Glutamatergic neuron (in vitro differentiated cells): ENCODE data around the gene UGT2B10. TPM values are rescaled to one million over a fixed set of nuclear protein-coding genes. Genes with fewer than 3 reads are reported as not detected.

Experiments used
- DNase-seq: peaks from one replicate; pipeline ENCODE4 v3.0.0; 2022
- H3K27ac Mint-ChIP-seq: one replicate; pipeline ENCODE4 v1.8.0; 2020; ENCODE audit warnings: mild to moderate bottlenecking, mixed read lengths, inconsistent platforms; ENCODE audit not compliant: unreplicated experiment
- H3K27me3 Mint-ChIP-seq: one replicate; pipeline ENCODE4 v1.8.0; 2020; ENCODE audit warnings: mild to moderate bottlenecking, moderate library complexity, mixed read lengths, inconsistent platforms; ENCODE audit not compliant: unreplicated experiment
- H3K36me3 Mint-ChIP-seq: one replicate; pipeline ENCODE4 v1.8.0; 2020; ENCODE audit warnings: mild to moderate bottlenecking, mixed read lengths, inconsistent platforms; ENCODE audit not compliant: unreplicated experiment
- H3K4me1 Mint-ChIP-seq: one replicate; pipeline ENCODE4 v1.8.0; 2020; ENCODE audit warnings: mild to moderate bottlenecking, low read depth, mixed read lengths, inconsistent platforms; ENCODE audit not compliant: unreplicated experiment
- H3K4me3 Mint-ChIP-seq: one replicate; pipeline ENCODE4 v1.8.0; 2020; ENCODE audit warnings: mild to moderate bottlenecking, mixed read lengths, inconsistent platforms; ENCODE audit not compliant: unreplicated experiment
- H3K9me3 Mint-ChIP-seq: one replicate; pipeline ENCODE4 v1.8.0; 2020; ENCODE audit warnings: mild to moderate bottlenecking, moderate library complexity, mixed read lengths, inconsistent platforms; ENCODE audit not compliant: unreplicated experiment
- CTCF ChIP-seq: fragments of 200-600 bp; sonication (generic); IDR thresholded peaks from one replicate; pipeline ENCODE4 v1.5.0; 2021; ENCODE audit not compliant: partially characterized antibody, unreplicated experiment
- total RNA-seq: library from RNA; stranded (reverse); fragmentation: NEBNext Ultra II Directional; extraction: Animal tissue kit (Norgen Biotek cat#: 25700); gene quantifications from one replicate; pipeline ENCODE4 v1.2.1, GENCODE V29; 2021; ENCODE audit not compliant: unreplicated experiment

Gene UGT2B10
- total RNA-seq, 1 donor from 2014 or later = not detected

GRCh38 chr4:68831642-68832041, 15.8 kb downstream of the UGT2B10 start:
- Mint-ChIP-seq H3K36me3 (no peaks in the 10 kb centered on the region), H3K4me1 (no peaks in the 10 kb centered on the region), H3K4me3 (no peak overlapping the region), H3K9me3 (no peaks in the 10 kb centered on the region), H3K27ac (no peak overlapping the region), H3K27me3 (no peaks in the 10 kb centered on the region)
- TF ChIP-seq CTCF = no peak
- no peak for DNase-seq

DNA sequence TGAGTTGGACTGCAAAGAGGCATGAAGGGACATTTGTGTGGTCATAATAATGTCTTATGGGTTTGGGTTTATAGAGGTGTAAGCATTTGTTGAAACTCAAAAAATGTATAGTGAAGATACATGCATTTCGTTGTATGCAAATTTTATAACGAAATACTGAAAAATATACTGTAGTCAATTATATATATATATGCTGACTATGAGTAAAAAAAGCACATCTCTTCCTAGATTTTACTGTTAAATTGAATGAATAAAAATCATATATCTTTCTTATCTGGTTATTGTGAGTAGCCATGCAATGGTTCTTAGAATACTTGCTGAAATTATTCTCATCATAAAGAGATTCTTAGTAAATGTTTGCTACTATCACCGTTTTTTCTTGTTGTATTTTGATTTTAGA, 34.5 kb downstream of the UGT2B10 start:
- no peak for TF ChIP-seq CTCF
- DNase-seq = no peak
- Mint-ChIP-seq H3K9me3 (no peaks in the 10 kb centered on the region), H3K4me3 (no peak overlapping the region), H3K27ac (no peak overlapping the region), H3K4me1 (no peaks in the 10 kb centered on the region), H3K27me3 (peaks cover 2% of the 10 kb centered on the region), H3K36me3 (no peaks in the 10 kb centered on the region)

GRCh38 chr4:68855771-68856170, 40.0 kb downstream of the UGT2B10 start:
- H3K4me3 Mint-ChIP-seq = no peak overlapping the region
- no peak overlapping the region for H3K27ac Mint-ChIP-seq
- no peaks in the 10 kb centered on the region for H3K4me1 Mint-ChIP-seq
- no peaks in the 10 kb centered on the region for H3K9me3 Mint-ChIP-seq
- DNase-seq = no peak
- no peaks in the 10 kb centered on the region for H3K27me3 Mint-ChIP-seq
- TF ChIP-seq CTCF = no peak
- no peaks in the 10 kb centered on the region for H3K36me3 Mint-ChIP-seq

DNA sequence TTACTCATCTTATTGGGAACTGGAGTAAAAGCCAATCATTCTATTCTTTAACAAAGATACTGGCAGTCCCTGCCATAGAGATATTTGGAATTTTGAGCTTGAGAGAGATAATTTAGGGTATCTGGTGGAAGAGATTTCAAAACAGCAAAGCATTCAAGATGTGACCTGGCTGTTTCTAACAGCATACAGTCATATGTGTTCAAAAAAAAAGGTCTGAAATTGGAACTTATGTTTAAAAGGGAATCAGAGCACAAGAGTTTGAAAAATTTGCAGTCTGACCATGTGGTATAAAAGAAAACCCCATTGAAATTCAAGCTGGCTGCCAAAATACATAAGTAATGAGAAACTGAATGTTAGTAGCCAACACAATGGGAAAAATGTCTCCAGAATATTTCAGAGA, 42.2 kb downstream of the UGT2B10 start:
- no peak for DNase-seq
- no peaks in the 10 kb centered on the region for H3K36me3 Mint-ChIP-seq
- H3K4me3 Mint-ChIP-seq = no peak overlapping the region
- no peaks in the 10 kb centered on the region for H3K4me1 Mint-ChIP-seq
- no peaks in the 10 kb centered on the region for H3K27me3 Mint-ChIP-seq
- no peak for TF ChIP-seq CTCF
- no peak overlapping the region for H3K27ac Mint-ChIP-seq
- no peaks in the 10 kb centered on the region for H3K9me3 Mint-ChIP-seq

- Mint-ChIP-seq H3K9me3 (no peaks in the 10 kb centered on the region), H3K27me3 (no peaks in the 10 kb centered on the region), H3K36me3 (no peaks in the 10 kb centered on the region), H3K4me3 (no peak overlapping the region), H3K27ac (no peak overlapping the region), H3K4me1 (no peaks in the 10 kb centered on the region)
- TF ChIP-seq CTCF = no peak
- DNase-seq = no peak
These were observed 43.9 kb downstream of the UGT2B10 start for GRCh38 chr4:68859655-68860054.
